IMR-90 (cell line): Measurements from ENCODE around the gene CAP2.

Source experiments
- BHLHE40 ChIP-seq: fragments of 150-350 bp; IDR thresholded peaks from 2 replicates; pipeline ENCODE4 v1.6.1; 2016; ENCODE audit warnings: mild to moderate bottlenecking, low read depth, low read length
- CHD1 ChIP-seq: IDR thresholded peaks from 2 replicates; pipeline ENCODE4 v1.6.1; 2012; ENCODE audit warnings: low read depth, low read length, improper control_type of control experiment
- CTCF ChIP-seq: conservative IDR thresholded peaks from 2 replicates; pipeline ENCODE4 v1.5.1; 2012; ENCODE audit warnings: mild to moderate bottlenecking, low read depth, low read length, improper control_type of control experiment
- ELK1 ChIP-seq: fragments of 150-350 bp; IDR thresholded peaks from 2 replicates; pipeline ENCODE4 v1.6.1; 2016; ENCODE audit warnings: low read depth, mild to moderate bottlenecking, low read length, moderate library complexity, borderline replicate concordance
- FOS ChIP-seq: fragments of 150-350 bp; IDR thresholded peaks from 2 replicates; pipeline ENCODE4 v1.6.1; 2016; ENCODE audit warnings: low read depth, low read length
- MAFK ChIP-seq: IDR thresholded peaks from 2 replicates; pipeline ENCODE4 v1.6.1; 2012; ENCODE audit warnings: low read depth, low read length, improper control_type of control experiment
- MXI1 ChIP-seq: IDR thresholded peaks from 2 replicates; pipeline ENCODE4 v1.6.1; 2012; ENCODE audit warnings: low read depth, mild to moderate bottlenecking, low read length, moderate library complexity, borderline replicate concordance
- NFE2L2 ChIP-seq: fragments of 150-350 bp; IDR thresholded peaks from 2 replicates; pipeline ENCODE4 v1.6.1; 2016; ENCODE audit warnings: low read depth, mild to moderate bottlenecking, low read length
- POLR2A ChIP-seq: IDR thresholded peaks from 2 replicates; pipeline ENCODE4 v1.6.1; 2012; ENCODE audit warnings: mild to moderate bottlenecking, low read depth, low read length
- RCOR1 ChIP-seq: IDR thresholded peaks from 2 replicates; pipeline ENCODE4 v1.6.1; 2012; ENCODE audit warnings: mild to moderate bottlenecking, low read length, improper control_type of control experiment; ENCODE audit not compliant: insufficient replicate concordance
- RFX5 ChIP-seq: IDR thresholded peaks from 2 replicates; pipeline ENCODE4 v1.8.0; 2012; ENCODE audit warnings: low read depth, mild to moderate bottlenecking, low read length, moderate library complexity
- SMC3 ChIP-seq: fragments of 150-350 bp; IDR thresholded peaks from 2 replicates; pipeline ENCODE4 v1.6.1; 2016; ENCODE audit warnings: low read depth, mild to moderate bottlenecking, antibody characterized with exemption, low read length, moderate library complexity
- USF2 ChIP-seq: fragments of 150-350 bp; IDR thresholded peaks from 2 replicates; pipeline ENCODE4 v1.6.1; 2017; ENCODE audit warnings: mild to moderate bottlenecking, antibody characterized with exemption, low read length, low read depth

GRCh38 chr6:17367868-17368267, 25.5 kb upstream of the CAP2 start:
- TF ChIP-seq CTCF: no peak
- no peak for TF ChIP-seq NFE2L2
- no peak for TF ChIP-seq USF2
- TF ChIP-seq FOS: no peak
- no peak for TF ChIP-seq POLR2A
- TF ChIP-seq BHLHE40: no peak
- no peak for TF ChIP-seq RCOR1
- no peak for TF ChIP-seq MXI1
- no peak for TF ChIP-seq MAFK
- no peak for TF ChIP-seq ELK1
- TF ChIP-seq RFX5: no peak
- TF ChIP-seq CHD1: no peak
- TF ChIP-seq SMC3: no peak
